Smooth muscle cell of trachea (primary cell): Measurements from ENCODE around the gene RPAP3. TPM values are rescaled to one million over a fixed set of nuclear protein-coding genes. Genes with fewer than 3 reads are reported as not detected.

Source experiments
- total RNA-seq: library from RNA; depleted of rRNA; stranded (reverse); fragments of >200 nt; gene quantifications from 2 replicates; pipeline ENCODE4 v1.2.1, GENCODE V29; 2014

RPAP3 gene, protein sequence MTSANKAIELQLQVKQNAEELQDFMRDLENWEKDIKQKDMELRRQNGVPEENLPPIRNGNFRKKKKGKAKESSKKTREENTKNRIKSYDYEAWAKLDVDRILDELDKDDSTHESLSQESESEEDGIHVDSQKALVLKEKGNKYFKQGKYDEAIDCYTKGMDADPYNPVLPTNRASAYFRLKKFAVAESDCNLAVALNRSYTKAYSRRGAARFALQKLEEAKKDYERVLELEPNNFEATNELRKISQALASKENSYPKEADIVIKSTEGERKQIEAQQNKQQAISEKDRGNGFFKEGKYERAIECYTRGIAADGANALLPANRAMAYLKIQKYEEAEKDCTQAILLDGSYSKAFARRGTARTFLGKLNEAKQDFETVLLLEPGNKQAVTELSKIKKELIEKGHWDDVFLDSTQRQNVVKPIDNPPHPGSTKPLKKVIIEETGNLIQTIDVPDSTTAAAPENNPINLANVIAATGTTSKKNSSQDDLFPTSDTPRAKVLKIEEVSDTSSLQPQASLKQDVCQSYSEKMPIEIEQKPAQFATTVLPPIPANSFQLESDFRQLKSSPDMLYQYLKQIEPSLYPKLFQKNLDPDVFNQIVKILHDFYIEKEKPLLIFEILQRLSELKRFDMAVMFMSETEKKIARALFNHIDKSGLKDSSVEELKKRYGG
- total RNA-seq, result 10.6 and 21.1 TPM in 2 replicates

DNA sequence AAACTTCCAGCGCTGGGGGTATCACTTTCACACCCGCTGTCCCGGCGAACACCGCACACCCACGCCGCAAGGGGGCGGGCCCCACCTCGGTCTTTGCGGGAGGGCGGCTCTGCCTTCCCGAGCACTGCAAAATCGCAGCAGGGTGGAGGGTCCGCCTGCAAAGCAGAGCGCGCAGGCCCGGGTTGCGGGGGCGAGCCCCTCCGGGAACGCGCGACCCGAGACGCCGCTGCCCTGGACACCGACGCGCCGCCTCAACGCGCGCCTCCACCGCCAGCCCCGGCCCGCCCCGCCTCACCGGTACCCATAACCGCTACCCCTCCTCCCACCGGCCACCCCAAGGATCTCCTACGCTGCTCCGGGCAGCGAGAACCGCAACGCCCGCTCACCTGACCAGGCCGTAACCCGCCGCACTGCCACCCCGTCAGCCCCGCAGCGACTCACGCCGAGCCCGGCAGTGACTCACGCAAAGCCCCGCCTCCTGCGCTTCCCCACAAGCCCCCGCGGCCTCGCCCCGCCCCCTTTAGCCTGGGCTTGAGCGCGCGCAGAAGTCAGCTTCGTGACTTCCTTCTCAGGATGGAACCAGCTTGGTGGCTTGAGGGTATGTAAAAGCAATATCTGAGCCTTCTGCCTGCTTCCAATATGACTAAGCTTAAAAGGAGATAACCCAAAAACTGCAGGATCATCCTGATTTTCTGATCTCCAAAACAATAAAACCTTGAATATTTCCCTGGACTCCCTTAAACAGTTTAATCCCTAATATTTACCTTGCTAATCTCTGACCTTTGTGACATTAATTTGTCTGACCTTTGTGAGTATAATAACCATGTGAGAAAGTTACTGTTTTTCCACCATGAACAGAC is at the start of gene RPAP3:
Gene RPAP3 (minus strand): TSS at position 465 of the 860 bp plus-strand sequence. CDS start 3,190 bp downstream, outside the sequence.

DNA sequence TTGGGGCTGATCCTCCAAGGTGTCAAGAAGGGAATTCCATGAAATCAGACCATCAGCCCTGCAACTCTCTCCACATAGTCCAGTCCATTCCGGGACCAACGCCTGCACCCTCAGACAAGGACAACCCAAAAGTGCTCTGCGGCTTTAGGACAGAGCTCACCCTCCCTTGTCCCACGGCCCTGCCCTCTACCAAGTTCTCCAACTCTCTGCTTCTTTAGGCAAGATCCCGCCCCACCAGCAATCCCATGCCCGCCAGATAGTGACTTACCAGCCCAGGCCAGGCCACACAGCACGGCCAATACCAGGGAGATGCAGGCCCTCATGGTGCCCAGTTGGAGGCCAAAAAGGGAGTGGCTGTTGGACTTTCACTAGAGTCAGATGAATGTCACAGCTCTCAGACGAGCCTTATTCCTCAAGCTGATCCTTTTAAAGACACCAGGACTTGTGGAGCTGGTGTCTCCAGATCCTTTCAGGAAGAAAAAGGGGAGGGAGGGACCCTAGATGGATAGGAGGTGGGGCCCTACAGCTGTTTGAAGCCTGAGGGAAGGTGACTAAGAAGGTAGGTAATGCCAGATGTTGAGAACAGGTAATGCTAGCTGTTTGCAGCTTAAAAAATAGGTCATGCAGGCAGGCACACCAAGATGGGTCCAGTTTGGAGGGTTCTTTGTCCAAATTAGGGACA is 19.4 kb upstream of the RPAP3 start, which contains the start of gene ENDOU:
Gene ENDOU (minus strand): TSS at position 400 of the 682 bp plus-strand sequence. CDS start 77 bp downstream, at position 323.

Other genes with a start within 250 kb of the RPAP3 start
- 0.17 and 0.29 TPM in 2 replicates for gene ENDOU, start 19.5 kb upstream of the RPAP3 start, total RNA-seq
- gene RAPGEF3, start 52.9 kb upstream of the RPAP3 start, total RNA-seq, result 6.8 and 10.8 TPM in 2 replicates
- 11.3 and 28.1 TPM in 2 replicates for gene SLC48A1, start 67.2 kb upstream of the RPAP3 start, total RNA-seq
- gene HDAC7, start 113.9 kb upstream of the RPAP3 start, total RNA-seq, result 37.2 and 49.3 TPM in 2 replicates
- 6.5 and 17.0 TPM in 2 replicates for gene VDR, start 199.0 kb upstream of the RPAP3 start, total RNA-seq